Measurements from ENCODE around the gene GATB. TPM values are rescaled to one million over a fixed set of nuclear protein-coding genes. Genes with fewer than 3 reads are reported as not detected.

Gene GATB
- total and polyA plus RNA-seq, 2 donors (not counting 1 experiment from before 2014, with no cell fraction given), result 11.6 to 19.2 TPM

DNA sequence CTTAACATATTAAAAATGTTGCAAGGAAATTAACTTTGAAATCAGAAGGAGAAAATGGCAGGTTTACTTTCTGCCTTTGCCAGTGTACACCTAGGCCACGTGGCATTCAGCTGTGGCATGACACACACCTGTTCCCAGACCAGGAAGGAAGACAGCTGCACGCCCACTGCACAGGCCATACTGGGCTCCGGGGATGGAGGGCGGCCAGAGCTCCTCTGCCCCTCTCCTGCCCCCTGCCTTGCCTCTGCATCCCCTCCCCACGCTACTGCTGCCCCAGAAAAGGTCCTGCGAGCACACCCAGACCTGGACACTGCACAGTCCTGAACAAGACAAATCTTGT, 68.4 kb downstream of the GATB start:
- no peak overlapping the region for H3K4me2 ChIP-seq (replicated peaks; ENCODE audit: low read depth, low read length, poor library complexity, severe bottlenecking)
- H4K20me1 ChIP-seq (ENCODE audit: control insufficient read depth, insufficient read depth, low read length, poor library complexity, severe bottlenecking), result no peaks in the 10 kb centered on the region
- no peaks in the 10 kb centered on the region for H3K4me1 ChIP-seq (ENCODE audit: control insufficient read depth in 2 of 2, insufficient read depth in 2 of 2, low read length in 2 of 2)
- H3K4me1 Mint-ChIP-seq, result no peaks in the 10 kb centered on the region
- peaks cover 0 to 22% of the 10 kb centered on the region in 2 experiments for H3K36me3 ChIP-seq (replicated peaks in 1 of 2; ENCODE audit: control extremely low read depth in 1 of 2, control insufficient read depth in 1 of 2, extremely low read depth in 1 of 2, insufficient read depth in 2 of 2, low read length in 1 of 2)
- H3K27me3 Mint-ChIP-seq, result no peaks in the 10 kb centered on the region
- no peak overlapping the region for H3K27ac Mint-ChIP-seq
- no peak overlapping the region for H3K27ac ChIP-seq (ENCODE audit: low read length in 2 of 2)
- ATAC-seq (ENCODE audit: low read depth) (no peak), DNase-seq (no peak)
- WGBS (ENCODE audit: insufficient coverage), result 89% methylated on average over 5 of the region's 6 CpGs
- no peak overlapping the region for H3K4me3 Mint-ChIP-seq
- ChIA-PET POLR2A (no interaction called here), CTCF (no interaction called here)
- H3K9me3 Mint-ChIP-seq (ENCODE audit: insufficient read depth), result no peaks in the 10 kb centered on the region
- no peak overlapping the region for H2AFZ ChIP-seq (ENCODE audit: insufficient read depth, low read depth, low read length, poor library complexity, severe bottlenecking)
- intact Hi-C loops (cut with micrococcal nuclease), result no loop called here
- H3K27me3 ChIP-seq (replicated peaks in 1 of 4; ENCODE audit: control extremely low read depth in 1 of 4, control insufficient read depth in 3 of 4, insufficient read depth in 4 of 4, low read length in 3 of 4), result no peaks in the 10 kb centered on the region
- H3K4me3 ChIP-seq (ENCODE audit: control extremely low read depth in 1 of 5, extremely low read depth in 1 of 5, insufficient read depth in 1 of 5, low read depth in 2 of 5, low read length in 4 of 5), result no peak overlapping the region
- no peaks in the 10 kb centered on the region for H3K79me2 ChIP-seq (ENCODE audit: control insufficient read depth, insufficient read depth, low read length)
- no peaks in the 10 kb centered on the region for H3K9me3 ChIP-seq (ENCODE audit: control extremely low read depth in 1 of 3, control insufficient read depth in 2 of 3, insufficient read depth in 1 of 3, low read length in 2 of 3)
- TF ChIP-seq, protein P1, sequence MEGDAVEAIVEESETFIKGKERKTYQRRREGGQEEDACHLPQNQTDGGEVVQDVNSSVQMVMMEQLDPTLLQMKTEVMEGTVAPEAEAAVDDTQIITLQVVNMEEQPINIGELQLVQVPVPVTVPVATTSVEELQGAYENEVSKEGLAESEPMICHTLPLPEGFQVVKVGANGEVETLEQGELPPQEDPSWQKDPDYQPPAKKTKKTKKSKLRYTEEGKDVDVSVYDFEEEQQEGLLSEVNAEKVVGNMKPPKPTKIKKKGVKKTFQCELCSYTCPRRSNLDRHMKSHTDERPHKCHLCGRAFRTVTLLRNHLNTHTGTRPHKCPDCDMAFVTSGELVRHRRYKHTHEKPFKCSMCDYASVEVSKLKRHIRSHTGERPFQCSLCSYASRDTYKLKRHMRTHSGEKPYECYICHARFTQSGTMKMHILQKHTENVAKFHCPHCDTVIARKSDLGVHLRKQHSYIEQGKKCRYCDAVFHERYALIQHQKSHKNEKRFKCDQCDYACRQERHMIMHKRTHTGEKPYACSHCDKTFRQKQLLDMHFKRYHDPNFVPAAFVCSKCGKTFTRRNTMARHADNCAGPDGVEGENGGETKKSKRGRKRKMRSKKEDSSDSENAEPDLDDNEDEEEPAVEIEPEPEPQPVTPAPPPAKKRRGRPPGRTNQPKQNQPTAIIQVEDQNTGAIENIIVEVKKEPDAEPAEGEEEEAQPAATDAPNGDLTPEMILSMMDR (IDR thresholded peaks at IDR 0.05), result no peak
- TF ChIP-seq EZH2 (IDR thresholded peaks at IDR 0.05; ENCODE audit: borderline replicate concordance, insufficient read depth, low read depth, low read length, poor library complexity, severe bottlenecking), result no peak
- H3K9ac ChIP-seq (ENCODE audit: low read length), result no peak overlapping the region

DNA sequence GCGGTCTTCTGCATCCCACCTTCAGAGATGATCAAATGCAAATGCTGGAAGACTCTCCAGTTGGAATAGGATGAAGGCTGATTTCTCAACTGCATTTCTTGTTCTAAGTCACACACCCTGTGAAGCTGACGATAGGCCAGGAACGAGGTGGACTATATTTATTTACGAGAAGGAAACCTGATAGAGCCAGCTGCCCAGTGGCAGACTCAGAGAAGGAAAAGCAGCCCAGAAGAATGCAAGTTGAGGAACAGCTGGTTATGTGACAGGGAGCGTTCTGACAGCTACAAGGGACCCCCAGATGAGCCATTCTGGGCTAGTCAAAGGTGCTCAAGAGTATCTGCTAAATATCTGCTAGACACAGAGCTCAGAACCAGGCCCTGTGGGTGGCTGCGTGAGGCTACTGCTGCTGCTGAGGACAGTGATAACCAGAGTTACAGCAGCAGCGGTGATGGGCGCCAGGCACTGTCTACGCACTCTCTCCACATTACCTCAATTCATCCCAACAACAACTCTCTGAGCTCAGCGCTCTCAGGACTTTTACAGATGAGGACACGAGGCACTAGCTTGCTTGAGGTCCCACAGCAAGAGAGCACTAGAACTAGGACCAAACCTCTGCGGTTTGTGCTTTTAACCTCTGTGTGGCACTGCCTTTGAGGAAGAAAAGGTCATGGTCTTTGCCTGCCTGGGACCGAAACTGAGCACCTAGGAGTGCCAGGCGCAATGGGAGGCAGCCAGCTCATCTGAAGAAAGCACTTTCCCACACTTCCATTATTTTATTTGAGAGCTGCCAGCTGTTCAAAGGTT, 69.0 kb downstream of the GATB start:
- Mint-ChIP-seq H3K27me3 (no peaks in the 10 kb centered on the region), H3K4me1 (no peaks in the 10 kb centered on the region), H3K27ac (no peak overlapping the region), H3K4me3 (no peak overlapping the region), H3K9me3 (ENCODE audit: insufficient read depth) (no peaks in the 10 kb centered on the region)
- TF ChIP-seq, protein P1 (IDR thresholded peaks at IDR 0.05), result no peak
- TF ChIP-seq EZH2 (IDR thresholded peaks at IDR 0.05; ENCODE audit: borderline replicate concordance, insufficient read depth, low read depth, low read length, poor library complexity, severe bottlenecking), result no peak
- no peak overlapping the region for H3K4me2 ChIP-seq (replicated peaks; ENCODE audit: low read depth, low read length, poor library complexity, severe bottlenecking)
- no peaks in the 10 kb centered on the region for H3K27me3 ChIP-seq (replicated peaks in 1 of 4; ENCODE audit: control extremely low read depth in 1 of 4, control insufficient read depth in 3 of 4, insufficient read depth in 4 of 4, low read length in 3 of 4)
- no peak overlapping the region for H2AFZ ChIP-seq (ENCODE audit: insufficient read depth, low read depth, low read length, poor library complexity, severe bottlenecking)
- CTCF ChIA-PET, result no interaction called here
- no peak overlapping the region for H3K9ac ChIP-seq (ENCODE audit: low read length)
- peaks cover 0 to 26% of the 10 kb centered on the region in 2 experiments for H3K36me3 ChIP-seq (replicated peaks in 1 of 2; ENCODE audit: control extremely low read depth in 1 of 2, control insufficient read depth in 1 of 2, extremely low read depth in 1 of 2, insufficient read depth in 2 of 2, low read length in 1 of 2)
- ATAC-seq (ENCODE audit: low read depth) (no peak), DNase-seq (no peak)
- no peaks in the 10 kb centered on the region for H3K9me3 ChIP-seq (ENCODE audit: control extremely low read depth in 1 of 3, control insufficient read depth in 2 of 3, insufficient read depth in 1 of 3, low read length in 2 of 3)
- no peak overlapping the region for H3K27ac ChIP-seq (ENCODE audit: low read length in 2 of 2)
- POLR2A ChIA-PET, result no interaction called here
- no peaks in the 10 kb centered on the region for H3K79me2 ChIP-seq (ENCODE audit: control insufficient read depth, insufficient read depth, low read length)
- no peaks in the 10 kb centered on the region for H3K4me1 ChIP-seq (ENCODE audit: control insufficient read depth in 2 of 2, insufficient read depth in 2 of 2, low read length in 2 of 2)
- WGBS (ENCODE audit: insufficient coverage), result 98% methylated on average over 10 of the region's 14 CpGs
- intact Hi-C loops (cut with micrococcal nuclease), result no loop called here
- no peak overlapping the region for H3K4me3 ChIP-seq (ENCODE audit: control extremely low read depth in 1 of 5, extremely low read depth in 1 of 5, insufficient read depth in 1 of 5, low read depth in 2 of 5, low read length in 4 of 5)
- H4K20me1 ChIP-seq (ENCODE audit: control insufficient read depth, insufficient read depth, low read length, poor library complexity, severe bottlenecking), result no peaks in the 10 kb centered on the region
